Loucy (cell line): ENCODE data around the gene AGBL4.

Experiments
- EZH2phosphoT487 ChIP-seq: fragments of 200-600 bp; IDR thresholded peaks from 2 replicates; pipeline ENCODE4 v1.6.1; 2018; ENCODE audit warnings: antibody characterized with exemption, mild to moderate bottlenecking, moderate library complexity, borderline replicate concordance
- TF ChIP-seq, protein P1 (sequence below): fragments of 200-600 bp; sonication (generic); conservative IDR thresholded peaks from 2 replicates; pipeline ENCODE4 v1.5.1; 2014; ENCODE audit warnings: mild to moderate bottlenecking, antibody characterized with exemption, low read length

DNA sequence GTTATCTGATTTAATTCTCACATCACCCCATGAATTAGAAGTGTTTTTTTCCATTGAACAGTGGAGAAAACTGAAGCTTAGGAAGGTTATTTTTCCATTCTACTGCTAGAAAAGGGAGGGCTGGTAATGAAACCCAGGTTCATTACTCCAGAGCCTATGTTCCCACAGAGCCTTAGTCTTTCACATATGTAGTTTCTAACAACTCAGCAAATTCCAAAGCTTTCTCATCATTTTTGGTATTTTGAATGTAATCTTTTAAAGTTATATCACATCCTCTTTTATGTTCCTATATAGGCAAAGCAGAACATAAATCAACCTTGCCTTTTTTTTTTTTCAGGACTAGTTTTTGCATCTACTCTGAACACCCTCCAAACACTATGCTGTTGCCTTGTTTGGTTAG lies 1115.1 kb downstream of the AGBL4 start:
- TF ChIP-seq, protein P1, sequence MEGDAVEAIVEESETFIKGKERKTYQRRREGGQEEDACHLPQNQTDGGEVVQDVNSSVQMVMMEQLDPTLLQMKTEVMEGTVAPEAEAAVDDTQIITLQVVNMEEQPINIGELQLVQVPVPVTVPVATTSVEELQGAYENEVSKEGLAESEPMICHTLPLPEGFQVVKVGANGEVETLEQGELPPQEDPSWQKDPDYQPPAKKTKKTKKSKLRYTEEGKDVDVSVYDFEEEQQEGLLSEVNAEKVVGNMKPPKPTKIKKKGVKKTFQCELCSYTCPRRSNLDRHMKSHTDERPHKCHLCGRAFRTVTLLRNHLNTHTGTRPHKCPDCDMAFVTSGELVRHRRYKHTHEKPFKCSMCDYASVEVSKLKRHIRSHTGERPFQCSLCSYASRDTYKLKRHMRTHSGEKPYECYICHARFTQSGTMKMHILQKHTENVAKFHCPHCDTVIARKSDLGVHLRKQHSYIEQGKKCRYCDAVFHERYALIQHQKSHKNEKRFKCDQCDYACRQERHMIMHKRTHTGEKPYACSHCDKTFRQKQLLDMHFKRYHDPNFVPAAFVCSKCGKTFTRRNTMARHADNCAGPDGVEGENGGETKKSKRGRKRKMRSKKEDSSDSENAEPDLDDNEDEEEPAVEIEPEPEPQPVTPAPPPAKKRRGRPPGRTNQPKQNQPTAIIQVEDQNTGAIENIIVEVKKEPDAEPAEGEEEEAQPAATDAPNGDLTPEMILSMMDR = no peak
- TF ChIP-seq EZH2phosphoT487 = no peak
